HG02870 (cell line): ENCODE measurements around the gene RGS11.
"Not testable (repeated sequence)": the region's sequence is repeated elsewhere in the genome, so short reads cannot be mapped to it uniquely, and the experiment has no call there.

Experiments used
- ATAC-seq: cut with Tn5 transposase; IDR thresholded peaks from one replicate; pipeline ENCODE4 v1.9.1; 2021; ENCODE audit warnings: mild to moderate bottlenecking, moderate library complexity; ENCODE audit not compliant: unreplicated experiment

RGS11 gene

DNA sequence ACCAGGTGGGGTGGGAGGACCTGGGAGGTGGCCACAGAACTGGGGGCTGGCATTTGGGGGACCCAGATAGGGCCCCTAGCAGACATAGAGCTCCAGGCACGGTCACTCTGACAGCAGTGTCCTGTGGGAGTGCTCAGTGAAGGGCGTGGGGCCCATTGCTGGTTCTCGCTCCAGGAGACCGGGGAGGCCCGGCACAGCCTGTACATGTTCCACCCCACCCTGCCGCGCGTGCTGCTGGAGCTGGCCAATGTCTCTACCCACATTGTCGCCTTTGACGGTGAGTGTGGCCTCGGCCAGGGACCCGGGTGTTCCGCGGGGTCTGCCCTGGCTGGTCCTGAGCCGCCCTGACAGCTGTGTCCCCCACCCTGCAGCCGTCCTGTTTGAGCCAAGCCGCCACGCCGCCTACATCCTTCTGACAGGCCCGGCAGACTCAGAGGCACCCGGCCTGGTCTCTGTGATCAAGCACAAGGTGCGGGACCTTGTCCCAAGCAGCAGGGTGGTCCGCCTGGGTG lies 11.2 kb downstream of the RGS11 start:
- no peak for ATAC-seq

DNA sequence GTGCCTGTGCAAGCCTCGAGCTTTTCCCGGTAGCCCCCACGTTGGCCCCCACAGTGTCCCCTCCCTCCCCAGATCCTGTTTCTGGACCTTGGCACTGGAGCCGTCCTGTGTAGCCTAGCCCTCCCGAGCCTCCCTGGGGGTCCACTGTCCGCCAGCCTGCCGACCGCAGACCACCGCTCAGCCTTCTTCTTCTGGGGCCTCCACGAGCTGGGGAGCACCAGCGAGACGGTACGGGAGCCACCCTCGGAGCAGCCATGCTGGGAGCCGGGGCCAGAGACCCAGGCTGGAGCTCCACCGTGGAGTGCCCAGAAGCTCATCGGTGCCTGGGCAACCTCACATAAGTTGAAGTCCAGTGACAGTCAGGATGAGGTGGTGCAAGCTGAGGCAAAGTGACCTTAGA lies 11.8 kb downstream of the RGS11 start:
- ATAC-seq: no peak

DNA sequence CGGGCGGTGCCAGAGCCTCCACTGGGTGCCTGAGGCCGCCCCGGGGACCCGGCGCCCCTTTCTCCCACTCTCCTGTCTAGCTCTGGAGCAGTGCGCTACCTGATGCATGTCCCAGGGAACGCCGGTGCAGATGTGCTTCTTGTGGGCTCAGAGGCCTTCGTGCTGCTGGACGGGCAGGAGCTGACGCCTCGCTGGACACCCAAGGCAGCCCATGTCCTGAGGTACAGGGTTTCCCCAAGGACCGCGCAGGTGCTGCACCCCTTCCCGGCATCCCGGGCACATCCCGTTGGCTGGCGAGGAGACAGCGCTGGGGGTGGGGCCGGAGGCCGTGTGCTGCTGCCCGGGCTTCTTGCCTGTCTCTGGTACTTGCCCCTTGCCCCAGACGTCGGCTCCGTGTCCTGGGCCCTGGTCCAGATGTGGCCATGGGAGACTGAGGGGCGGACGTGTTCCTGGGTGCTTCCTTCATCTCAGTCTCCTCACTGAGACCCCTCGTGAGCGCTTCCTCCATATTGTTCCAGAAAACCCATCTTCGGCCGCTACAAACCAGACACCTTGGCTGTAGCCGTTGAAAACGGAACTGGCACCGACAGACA lies 12.5 kb downstream of the RGS11 start:
- no peak for ATAC-seq

DNA sequence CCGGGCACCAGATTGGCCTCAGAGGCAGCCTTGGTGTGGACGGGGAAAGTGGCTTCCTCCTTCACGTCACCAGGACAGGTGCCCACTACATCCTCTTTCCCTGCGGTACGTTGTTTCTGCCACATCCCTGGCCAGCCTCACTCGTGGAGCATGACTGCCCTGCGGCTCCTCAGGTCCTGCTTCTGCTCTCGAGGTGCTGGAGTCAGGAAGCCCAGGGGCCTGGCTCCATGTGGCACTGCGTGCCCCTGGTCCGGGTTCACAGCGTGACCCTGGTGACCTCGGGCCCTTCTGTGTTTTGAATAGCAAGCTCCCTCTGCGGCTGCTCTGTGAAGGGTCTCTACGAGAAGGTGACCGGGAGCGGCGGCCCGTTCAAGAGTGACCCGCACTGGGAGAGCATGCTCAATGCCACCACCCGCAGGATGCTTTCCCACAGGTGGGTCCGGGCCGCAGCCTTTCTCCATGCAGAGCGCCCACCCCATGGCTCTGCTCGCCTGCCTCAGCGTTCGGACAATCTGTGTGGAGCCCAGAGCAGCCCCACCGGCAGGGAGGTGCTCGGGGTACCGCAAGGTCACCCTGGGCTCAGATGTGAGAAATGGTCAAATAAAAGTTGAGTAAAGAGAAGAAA lies 13.5 kb downstream of the RGS11 start:
- ATAC-seq: no peak

DNA sequence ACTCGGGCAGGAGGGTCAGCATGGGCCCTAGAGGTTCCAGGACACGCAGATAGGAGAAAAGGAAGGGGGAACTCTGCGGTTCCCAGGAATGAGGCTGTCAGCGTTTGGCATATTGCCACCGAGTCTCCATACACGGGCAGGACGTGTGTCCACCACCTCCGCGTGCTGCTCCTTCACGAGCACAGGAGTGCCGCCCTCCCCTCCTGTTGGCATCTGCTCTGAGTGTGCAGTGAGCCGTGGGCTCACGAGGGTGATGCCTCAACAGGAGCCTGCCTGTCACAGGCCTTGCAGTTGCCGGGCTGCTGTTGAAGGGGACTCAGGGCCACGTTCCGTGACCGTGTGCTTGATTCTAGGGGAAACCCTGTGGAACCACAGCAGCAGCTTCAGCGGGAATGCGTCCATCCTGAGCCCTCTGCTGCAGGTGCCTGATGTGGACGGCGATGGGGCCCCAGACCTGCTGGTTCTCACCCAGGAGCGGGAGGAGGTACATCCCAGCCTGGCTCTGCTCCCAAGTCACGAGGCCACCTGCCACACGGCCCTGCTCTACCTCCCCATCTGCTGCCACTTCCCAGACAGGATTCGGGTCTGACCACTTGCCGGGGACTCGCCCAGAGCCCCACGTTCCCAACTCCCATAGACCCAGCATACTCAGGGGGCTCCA lies 14.6 kb downstream of the RGS11 start:
- ATAC-seq: no peak

DNA sequence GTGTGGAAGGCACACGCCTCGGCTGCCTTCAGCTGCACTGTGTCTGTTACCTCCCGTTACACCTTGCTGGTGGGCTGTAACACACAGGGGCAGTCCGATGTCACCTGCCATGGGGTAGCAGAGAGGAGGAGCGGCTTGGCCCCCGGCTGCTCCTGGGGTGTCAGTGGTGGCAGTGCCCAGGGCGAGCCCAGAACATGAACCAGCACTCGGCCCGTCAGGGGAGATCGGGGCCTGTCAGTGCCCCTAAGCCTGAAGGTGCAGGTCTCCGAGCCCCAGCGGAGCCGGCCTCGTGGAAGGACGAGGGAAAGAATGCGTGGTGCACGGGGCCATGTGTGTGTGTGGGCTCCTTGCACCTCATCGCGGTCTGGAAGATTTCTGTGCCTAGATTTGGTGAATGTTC lies 15.4 kb downstream of the RGS11 start:
- no peak for ATAC-seq

DNA sequence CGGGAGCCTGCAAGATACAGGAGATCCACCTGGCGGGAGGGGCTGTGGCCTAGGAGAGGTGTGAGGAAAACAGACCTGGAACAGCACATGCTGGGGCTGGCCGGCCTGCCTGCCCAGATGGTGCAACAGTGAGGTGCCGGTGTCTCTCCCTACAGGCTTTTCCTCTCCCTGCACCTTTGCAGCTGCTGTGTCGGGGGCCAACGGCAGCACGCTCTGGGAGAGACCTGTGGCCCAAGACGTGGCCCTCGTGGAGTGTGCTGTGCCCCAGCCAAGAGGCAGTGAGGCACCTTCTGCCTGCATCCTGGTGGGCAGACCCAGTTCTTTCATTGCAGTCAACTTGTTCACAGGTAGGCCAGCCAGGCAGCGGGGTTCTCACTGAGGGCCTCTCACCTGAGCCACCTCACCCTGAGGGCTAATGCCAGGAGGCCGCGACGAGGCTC lies 15.9 kb downstream of the RGS11 start:
- no peak for ATAC-seq

DNA sequence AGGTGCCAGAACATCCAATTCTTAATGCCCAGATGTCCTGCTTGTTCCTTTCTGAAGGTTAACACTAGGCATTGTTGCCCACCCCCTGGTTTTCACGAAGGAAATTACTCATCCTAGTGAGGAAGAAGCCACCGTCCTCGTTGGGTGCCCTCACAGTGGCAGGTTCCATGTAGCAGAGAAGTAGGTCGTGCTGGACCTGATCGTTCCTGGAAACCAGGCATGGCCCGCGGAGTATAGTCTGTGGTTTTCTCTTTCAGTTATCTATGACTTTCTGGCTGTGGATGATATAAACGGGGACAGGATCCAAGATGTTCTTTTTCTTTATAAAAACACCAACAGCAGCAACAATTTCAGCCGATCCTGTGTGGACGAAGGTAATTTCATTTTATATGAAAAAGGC lies 16.5 kb downstream of the RGS11 start:
- no peak for ATAC-seq

DNA sequence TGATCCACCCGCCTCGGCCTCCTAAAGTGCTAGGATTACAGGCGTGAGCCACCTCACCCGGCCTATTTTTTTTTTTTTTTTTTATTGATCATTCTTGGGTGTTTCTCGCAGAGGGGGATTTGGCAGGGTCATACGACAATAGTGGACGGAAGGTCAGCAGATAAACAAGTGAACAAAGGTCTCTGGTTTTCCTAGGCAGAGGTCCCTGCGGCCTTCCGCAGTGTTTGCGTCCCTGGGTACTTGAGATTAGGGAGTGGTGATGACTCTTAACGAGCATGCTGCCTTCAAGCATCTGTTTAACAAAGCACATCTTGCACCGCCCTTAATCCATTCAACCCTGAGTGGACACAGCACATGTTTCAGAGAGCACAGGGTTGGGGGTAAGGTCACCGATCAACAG lies 17.7 kb downstream of the RGS11 start:
- ATAC-seq: not testable (repeated sequence)

DNA sequence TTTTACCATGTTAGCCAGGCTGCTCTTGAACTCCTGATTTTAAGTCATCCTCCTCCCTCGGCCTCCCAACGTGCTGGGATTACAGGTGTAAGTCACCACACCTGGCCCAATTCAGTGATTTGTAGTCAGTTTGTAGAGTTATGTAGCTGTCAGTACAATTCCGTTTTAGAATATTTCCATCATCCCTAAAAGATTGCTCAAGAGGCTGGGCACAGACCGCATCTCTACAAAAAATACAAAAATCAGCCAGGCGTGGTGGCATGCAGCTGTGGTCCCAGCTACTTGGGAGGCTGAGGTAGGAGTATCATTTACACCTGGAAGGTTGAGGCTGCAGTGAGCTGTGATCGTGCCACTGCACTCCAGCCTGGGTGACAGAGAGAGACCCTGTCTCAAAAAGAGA lies 20.6 kb downstream of the RGS11 start:
- no peak for ATAC-seq

DNA sequence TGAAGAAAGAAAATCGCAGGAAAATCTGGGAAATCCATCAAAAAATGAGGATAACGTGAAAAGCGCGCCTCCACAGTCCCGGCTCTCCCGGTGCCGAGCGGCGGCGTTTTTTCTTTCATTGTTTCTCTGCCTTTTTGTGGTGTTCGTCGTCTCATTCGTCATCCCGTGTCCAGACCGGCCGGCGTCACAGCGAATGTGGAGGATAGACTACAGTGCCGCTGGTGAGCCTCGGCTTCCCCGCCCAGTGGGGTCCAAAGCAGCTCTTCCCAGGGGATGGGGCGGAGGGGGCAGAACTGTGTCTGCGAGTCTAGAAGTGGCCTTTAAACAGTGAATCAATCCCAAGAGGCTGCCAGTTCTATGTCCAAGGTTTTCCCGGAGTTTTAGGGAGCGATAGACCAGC lies 21.3 kb downstream of the RGS11 start:
- ATAC-seq: no peak

DNA sequence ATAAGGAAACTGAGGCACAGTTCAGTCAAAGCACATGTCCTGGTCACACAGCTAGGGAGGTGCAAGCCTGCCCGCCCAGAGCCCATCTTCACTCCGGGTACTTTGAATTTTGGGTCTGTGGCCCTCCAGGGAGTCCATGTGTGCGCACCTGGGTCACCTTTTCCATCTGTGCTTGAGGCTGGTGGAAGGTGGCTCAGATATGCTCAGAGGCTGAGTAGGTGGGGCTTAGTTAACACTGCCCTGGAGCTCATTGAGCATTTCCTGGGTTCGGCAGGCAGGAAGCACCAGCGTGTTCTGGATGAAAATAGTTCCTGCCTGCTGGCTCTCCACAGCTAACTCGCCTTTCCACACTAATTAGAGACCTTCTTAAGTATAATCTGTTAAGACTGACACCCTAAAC lies 21.9 kb downstream of the RGS11 start:
- no peak for ATAC-seq

DNA sequence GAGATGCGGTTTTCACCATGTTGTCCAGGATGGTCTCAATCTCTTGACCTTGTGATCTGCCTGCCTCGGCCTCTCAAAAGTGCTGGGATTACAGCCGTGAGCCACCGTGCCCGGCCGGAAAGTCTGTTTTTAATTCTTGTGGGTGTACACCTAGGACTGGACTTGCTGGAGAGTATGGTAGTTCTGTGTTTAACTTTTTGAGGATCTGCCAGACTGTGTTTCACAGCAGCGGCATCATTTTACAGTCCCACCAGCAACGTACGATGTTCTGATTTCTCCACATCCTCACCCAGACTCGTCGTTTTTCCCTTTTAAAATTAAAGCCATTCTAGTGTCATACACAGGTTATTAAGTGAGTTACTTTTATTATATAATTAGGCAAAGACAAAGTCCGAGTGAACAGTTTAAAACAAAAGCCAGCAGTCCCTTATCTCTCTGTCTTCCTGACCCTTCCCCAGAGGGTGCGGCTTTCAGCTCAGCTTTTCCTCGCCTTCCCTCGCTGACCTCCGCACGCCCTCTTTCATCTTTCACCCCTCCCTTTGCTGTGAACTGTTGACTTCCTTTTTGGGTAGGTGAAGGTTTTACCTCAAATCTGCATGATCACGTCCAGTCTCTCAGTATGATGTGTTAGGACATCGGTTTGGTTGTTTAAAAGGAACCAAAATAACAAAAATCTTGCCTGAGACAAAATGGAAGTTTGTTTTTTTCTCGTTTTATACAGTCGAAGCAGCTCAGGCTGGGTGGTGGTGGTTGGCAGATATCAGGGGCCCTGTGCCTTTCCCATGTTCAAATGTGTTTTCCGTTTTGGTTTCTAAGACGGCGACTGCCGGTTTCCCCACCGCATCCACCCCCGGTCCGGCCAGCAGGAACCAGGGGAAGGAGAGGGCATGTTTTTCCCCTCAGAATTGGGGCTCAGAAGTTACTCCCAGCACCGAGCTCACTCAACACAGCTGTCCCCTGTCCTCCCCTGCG lies 23.1 kb downstream of the RGS11 start:
- ATAC-seq: no peak

DNA sequence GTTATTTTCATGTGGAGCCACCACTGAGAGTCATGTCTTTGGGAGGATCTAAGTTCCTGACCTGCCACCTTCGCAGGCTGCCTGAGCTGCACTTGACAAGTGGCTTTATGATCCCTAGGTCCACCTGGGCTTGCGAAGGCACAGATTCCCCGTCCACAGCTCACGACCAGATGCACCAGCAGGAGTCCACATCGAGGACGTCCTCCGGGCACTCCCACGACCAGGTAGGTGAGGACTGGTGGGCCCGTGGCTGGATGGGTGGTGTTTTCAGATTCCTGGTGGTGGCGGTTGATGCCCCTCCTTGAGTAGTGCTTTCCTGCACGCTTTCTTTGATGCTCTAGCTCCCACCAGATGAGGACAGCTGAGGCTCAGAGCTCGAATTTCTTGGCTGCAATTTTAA lies 26.3 kb downstream of the RGS11 start:
- ATAC-seq: no peak

DNA sequence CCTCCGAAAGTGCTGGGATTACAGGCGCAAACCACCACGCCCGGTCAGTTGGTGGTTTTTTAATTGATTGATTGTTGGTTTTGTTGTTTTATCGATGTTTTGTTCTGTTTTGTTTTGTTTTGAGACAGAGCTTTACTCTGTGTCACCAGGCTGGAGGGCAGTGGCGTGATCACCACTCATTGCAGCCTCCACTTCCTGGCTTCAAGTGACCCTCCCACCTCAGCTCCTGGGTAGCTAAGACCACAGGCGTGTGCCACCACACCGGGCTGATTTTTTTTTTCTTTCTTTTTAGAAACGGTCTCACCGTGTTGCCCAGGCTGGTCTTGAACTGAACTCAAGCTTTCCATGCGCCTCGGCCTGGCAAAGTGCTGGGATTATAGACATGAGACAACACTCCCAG lies 28.7 kb downstream of the RGS11 start:
- ATAC-seq: no peak

DNA sequence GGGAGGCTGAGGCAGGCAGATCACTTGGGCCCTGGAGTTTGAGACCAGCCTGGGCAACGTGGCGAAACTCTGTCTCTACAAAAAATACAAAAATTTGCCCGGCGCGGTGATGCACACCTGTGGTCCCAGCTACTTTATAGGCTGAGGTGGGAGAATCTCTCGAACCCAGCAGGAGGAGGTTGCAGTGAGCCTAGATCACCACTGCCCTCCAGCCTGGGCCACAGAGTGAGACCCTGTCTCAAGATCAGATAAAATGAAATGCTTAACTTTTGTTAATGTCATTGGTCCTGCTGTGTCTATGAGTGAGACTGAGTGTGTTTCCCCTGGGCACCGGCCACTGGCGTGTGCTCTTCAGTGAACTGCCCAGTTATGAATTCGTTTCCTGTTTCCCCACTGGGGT lies 30.6 kb downstream of the RGS11 start:
- ATAC-seq: no peak

DNA sequence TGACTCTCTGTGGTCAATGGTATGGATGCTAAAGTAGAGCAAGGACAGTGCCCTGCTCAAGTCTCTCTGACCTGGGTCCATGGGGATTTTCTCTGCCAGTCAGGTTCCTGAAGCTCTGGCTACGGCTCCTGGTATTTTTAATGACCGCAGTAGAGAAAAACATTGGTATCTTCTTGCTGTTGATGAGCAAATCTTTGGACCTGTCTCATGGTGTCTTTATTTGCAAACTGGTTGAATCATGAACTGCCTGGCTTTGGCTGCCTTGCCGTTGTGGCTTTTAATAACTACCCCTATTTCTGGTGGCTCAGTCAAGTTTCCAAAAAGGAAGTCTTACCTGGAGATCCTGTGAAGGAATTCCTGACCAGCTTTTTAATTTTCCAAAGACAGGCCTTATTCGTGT lies 32.4 kb downstream of the RGS11 start:
- ATAC-seq: no peak

DNA sequence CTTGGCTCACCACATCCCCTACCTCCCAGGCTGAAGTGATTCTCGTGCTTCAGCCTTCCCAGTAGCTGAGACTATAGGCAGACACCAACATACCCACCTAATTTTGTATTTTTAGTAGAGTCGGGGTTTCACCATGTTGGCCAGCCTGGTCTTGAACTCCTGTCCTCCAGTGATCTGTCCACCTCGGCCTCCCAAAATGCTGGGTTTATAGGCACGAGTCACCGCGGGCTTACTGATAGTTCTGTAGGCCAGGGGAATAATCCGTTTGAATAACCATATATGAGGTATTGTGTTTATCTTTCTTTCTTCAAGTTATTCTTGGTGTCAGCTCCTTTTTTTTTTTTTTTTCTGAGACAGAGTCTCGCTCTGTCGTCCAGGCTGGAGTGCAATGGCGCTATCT lies 33.5 kb downstream of the RGS11 start:
- no peak for ATAC-seq

DNA sequence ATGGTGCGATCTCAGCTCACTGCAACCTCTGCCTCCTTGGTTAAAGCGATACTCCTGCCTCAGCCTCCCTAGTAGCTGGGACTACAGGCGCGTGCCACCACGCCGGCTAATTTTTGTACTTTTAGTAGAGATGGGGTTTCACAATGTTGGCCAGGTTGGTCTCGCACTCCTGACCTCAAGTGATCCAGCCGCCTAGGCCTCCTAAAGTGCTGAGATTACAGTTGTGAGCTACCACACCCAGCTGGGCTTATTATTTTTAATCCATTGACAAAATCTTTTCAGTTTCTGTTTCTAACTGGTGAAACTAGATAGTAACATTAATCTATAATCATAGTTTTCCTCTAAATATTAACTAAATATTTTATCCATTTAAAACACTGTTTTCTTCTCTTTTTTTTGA lies 35.2 kb downstream of the RGS11 start:
- no peak for ATAC-seq

DNA sequence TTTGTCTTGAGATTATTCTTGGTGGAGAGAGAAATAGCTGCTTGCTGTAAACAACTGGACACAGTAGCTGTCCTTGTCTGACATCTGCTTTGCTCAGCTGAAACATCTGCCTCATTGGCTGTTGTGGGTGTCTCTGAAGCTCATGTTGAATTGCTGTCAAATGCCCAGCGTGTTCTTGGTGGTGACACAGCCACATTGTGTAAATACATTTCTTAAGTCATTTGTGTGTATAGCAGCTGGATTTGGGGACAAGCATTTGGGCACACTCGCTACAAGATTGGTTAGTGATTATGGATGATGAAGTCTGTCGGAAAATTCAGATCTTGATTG lies 35.8 kb downstream of the RGS11 start:
- no peak for ATAC-seq
